WTC11 (cell line): Measurements from ENCODE around the gene PRKD1. TPM values are rescaled to one million over a fixed set of nuclear protein-coding genes. Genes with fewer than 3 reads are reported as not detected.

Experiments used
- ATAC-seq: fragments of 200-7000 bp; cut with Tn5 transposase; 2 replicates; pipeline ENCODE4 v1.10.0; 2021; ENCODE audit warnings: mild to moderate bottlenecking, moderate library complexity
- CTCF ChIA-PET: fragments of 300-600 bp; sonication (Branson Sonifier 250); formaldehyde crosslinking; loops from one replicate; lab custom pipeline; 2021; ENCODE audit warnings: antibody characterized with exemption; lab: Charles Lee
- POLR2A ChIA-PET: fragments of 350-600 bp; sonication (Branson Sonifier 250); formaldehyde crosslinking; loops from one replicate; lab custom pipeline; 2021; ENCODE audit warnings: antibody characterized with exemption; lab: Charles Lee
- DNase-seq: peaks from one replicate; pipeline ENCODE4 v3.0.0; 2021; ENCODE audit warnings: low spot score
- H3K27ac Mint-ChIP-seq: 2 replicates; pipeline ENCODE4 v1.8.0; 2021; ENCODE audit warnings: mixed read lengths
- H3K27me3 Mint-ChIP-seq: 2 replicates; pipeline ENCODE4 v1.8.0; 2021; ENCODE audit warnings: low read depth, mild to moderate bottlenecking, moderate library complexity, mixed read lengths
- H3K36me3 Mint-ChIP-seq: 2 replicates; pipeline ENCODE4 v1.8.0; 2021; ENCODE audit warnings: mixed read lengths
- H3K4me1 Mint-ChIP-seq: 2 replicates; pipeline ENCODE4 v1.8.0; 2022; ENCODE audit warnings: mixed read lengths
- H3K4me3 Mint-ChIP-seq: 2 replicates; pipeline ENCODE4 v1.8.0; 2021; ENCODE audit warnings: mild to moderate bottlenecking, moderate library complexity, mixed read lengths
- H3K9me3 Mint-ChIP-seq: 2 replicates; pipeline ENCODE4 v1.8.0; 2021; ENCODE audit warnings: mixed read lengths
- FOXK1 ChIP-seq: sonication (generic); formaldehyde crosslinking; IDR thresholded peaks from 2 replicates; pipeline ENCODE4 v1.8.0; 2022; ENCODE audit warnings: mild to moderate bottlenecking, moderate library complexity, missing genetic modification reagents
- KAT7 ChIP-seq: sonication (generic); formaldehyde crosslinking; IDR thresholded peaks from 2 replicates; pipeline ENCODE4 v1.8.1; 2023; ENCODE audit warnings: missing genetic modification reagents, mild to moderate bottlenecking, borderline replicate concordance
- NFYB ChIP-seq: sonication (generic); formaldehyde crosslinking; conservative IDR thresholded peaks from 2 replicates; pipeline ENCODE4 v1.8.0; 2022; ENCODE audit warnings: low read depth, missing genetic modification reagents
- NR3C1 ChIP-seq: sonication (generic); formaldehyde crosslinking; conservative IDR thresholded peaks from 2 replicates; pipeline ENCODE4 v1.8.1; 2023; ENCODE audit warnings: low read depth, mild to moderate bottlenecking, missing genetic modification reagents
- SMAD3 ChIP-seq: sonication (generic); formaldehyde crosslinking; IDR thresholded peaks from 2 replicates; pipeline ENCODE4 v1.8.0; 2022; ENCODE audit warnings: missing genetic modification reagents, mild to moderate bottlenecking, borderline replicate concordance
- SP1 ChIP-seq: sonication (generic); formaldehyde crosslinking; conservative IDR thresholded peaks from 2 replicates; pipeline ENCODE4 v1.8.1; 2022; ENCODE audit warnings: missing genetic modification reagents
- STAT6 ChIP-seq: sonication (generic); formaldehyde crosslinking; conservative IDR thresholded peaks from 2 replicates; pipeline ENCODE4 v1.8.1; 2023; ENCODE audit warnings: mild to moderate bottlenecking, low read depth, missing genetic modification reagents, moderate library complexity
- ZNF121 ChIP-seq: sonication (generic); formaldehyde crosslinking; IDR thresholded peaks from 2 replicates; pipeline ENCODE4 v1.8.0; 2023; ENCODE audit warnings: missing genetic modification reagents
- ZNF281 ChIP-seq: sonication (generic); formaldehyde crosslinking; IDR thresholded peaks from 2 replicates; pipeline ENCODE4 v1.8.0; 2023; ENCODE audit warnings: mild to moderate bottlenecking, missing genetic modification reagents
- ZNF416 ChIP-seq: fragments of 250-450 bp; sonication (Bioruptor Pico); IDR thresholded peaks from 2 replicates; pipeline ENCODE4 v1.9.0; 2021; ENCODE audit warnings: mild to moderate bottlenecking, inconsistent platforms
- ZSCAN18 ChIP-seq: fragments of 250-450 bp; sonication (Bioruptor Pico); IDR thresholded peaks from 2 replicates; pipeline ENCODE4 v2.1.2; 2022; ENCODE audit warnings: mild to moderate bottlenecking, moderate library complexity
- total RNA-seq: library from RNA; stranded (reverse); gene quantifications from 3 replicates; pipeline ENCODE4 v1.2.3, GENCODE V29; 2021
- TF ChIP-seq, protein P1 (sequence below): sonication (generic); formaldehyde crosslinking; IDR thresholded peaks from 2 replicates; pipeline ENCODE4 v1.8.0; 2023; ENCODE audit warnings: missing genetic modification reagents, mild to moderate bottlenecking, borderline replicate concordance
- TF ChIP-seq, protein P2 (sequence below): fragments of 250-450 bp; sonication (Bioruptor Pico); IDR thresholded peaks from 2 replicates; pipeline ENCODE4 v1.9.0; 2021; ENCODE audit warnings: mild to moderate bottlenecking
- TF ChIP-seq, protein P3 (sequence below): sonication (generic); formaldehyde crosslinking; IDR thresholded peaks from 2 replicates; pipeline ENCODE4 v1.8.0; 2022; ENCODE audit warnings: mild to moderate bottlenecking, missing genetic modification reagents

The PRKD1 gene
- total RNA-seq, 1 experiment from 2014 or later, result 7.6 TPM

DNA sequence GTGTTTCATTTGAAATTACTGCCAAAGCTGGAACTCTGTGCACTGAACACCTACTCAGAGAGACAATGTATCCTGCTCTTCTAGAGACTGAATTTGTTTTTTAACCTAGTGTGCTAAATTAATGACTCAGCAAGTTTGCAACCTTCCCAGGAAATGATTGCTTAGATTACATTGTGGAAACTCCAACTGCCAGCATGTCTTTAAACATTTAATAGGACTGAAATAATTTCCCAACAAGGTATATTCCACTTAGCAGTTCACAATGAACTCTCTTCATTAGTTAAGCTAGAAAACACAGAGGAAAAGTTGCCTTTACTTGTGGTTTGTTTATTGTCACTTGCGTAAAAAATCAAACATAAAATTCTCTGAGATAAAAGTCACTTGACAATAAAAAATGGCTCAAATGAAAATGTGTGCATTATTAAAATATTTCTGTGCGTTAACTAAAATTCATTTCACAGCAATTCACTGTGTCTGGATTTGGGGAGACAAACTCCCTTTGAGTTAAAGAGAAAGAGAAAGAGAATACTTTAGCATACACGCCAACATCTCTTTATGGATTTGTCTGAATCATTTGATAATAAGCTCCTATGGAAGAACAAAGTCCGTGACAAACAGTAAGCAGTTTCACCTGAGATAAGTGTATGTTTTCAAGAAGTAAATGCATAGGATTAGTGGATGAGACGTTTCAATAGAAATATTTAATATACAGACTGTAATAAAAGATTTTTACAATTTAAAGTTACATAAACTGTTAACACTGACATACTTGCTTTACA, 284.0 kb downstream of the PRKD1 start (continued):
- TF ChIP-seq, protein P1, sequence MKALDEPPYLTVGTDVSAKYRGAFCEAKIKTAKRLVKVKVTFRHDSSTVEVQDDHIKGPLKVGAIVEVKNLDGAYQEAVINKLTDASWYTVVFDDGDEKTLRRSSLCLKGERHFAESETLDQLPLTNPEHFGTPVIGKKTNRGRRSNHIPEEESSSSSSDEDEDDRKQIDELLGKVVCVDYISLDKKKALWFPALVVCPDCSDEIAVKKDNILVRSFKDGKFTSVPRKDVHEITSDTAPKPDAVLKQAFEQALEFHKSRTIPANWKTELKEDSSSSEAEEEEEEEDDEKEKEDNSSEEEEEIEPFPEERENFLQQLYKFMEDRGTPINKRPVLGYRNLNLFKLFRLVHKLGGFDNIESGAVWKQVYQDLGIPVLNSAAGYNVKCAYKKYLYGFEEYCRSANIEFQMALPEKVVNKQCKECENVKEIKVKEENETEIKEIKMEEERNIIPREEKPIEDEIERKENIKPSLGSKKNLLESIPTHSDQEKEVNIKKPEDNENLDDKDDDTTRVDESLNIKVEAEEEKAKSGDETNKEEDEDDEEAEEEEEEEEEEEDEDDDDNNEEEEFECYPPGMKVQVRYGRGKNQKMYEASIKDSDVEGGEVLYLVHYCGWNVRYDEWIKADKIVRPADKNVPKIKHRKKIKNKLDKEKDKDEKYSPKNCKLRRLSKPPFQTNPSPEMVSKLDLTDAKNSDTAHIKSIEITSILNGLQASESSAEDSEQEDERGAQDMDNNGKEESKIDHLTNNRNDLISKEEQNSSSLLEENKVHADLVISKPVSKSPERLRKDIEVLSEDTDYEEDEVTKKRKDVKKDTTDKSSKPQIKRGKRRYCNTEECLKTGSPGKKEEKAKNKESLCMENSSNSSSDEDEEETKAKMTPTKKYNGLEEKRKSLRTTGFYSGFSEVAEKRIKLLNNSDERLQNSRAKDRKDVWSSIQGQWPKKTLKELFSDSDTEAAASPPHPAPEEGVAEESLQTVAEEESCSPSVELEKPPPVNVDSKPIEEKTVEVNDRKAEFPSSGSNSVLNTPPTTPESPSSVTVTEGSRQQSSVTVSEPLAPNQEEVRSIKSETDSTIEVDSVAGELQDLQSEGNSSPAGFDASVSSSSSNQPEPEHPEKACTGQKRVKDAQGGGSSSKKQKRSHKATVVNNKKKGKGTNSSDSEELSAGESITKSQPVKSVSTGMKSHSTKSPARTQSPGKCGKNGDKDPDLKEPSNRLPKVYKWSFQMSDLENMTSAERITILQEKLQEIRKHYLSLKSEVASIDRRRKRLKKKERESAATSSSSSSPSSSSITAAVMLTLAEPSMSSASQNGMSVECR (CRISPR knock-in tag), result no peak
- TF ChIP-seq STAT6 (no peak), ZNF281 (CRISPR knock-in tag) (no peak), SMAD3 (CRISPR knock-in tag) (no peak), ZNF121 (CRISPR knock-in tag) (no peak), ZSCAN18 (CRISPR knock-in tag) (no peak)
- TF ChIP-seq, protein P2, sequence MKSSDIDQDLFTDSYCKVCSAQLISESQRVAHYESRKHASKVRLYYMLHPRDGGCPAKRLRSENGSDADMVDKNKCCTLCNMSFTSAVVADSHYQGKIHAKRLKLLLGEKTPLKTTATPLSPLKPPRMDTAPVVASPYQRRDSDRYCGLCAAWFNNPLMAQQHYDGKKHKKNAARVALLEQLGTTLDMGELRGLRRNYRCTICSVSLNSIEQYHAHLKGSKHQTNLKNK (CRISPR knock-in tag), result no peak
- TF ChIP-seq, protein P3, sequence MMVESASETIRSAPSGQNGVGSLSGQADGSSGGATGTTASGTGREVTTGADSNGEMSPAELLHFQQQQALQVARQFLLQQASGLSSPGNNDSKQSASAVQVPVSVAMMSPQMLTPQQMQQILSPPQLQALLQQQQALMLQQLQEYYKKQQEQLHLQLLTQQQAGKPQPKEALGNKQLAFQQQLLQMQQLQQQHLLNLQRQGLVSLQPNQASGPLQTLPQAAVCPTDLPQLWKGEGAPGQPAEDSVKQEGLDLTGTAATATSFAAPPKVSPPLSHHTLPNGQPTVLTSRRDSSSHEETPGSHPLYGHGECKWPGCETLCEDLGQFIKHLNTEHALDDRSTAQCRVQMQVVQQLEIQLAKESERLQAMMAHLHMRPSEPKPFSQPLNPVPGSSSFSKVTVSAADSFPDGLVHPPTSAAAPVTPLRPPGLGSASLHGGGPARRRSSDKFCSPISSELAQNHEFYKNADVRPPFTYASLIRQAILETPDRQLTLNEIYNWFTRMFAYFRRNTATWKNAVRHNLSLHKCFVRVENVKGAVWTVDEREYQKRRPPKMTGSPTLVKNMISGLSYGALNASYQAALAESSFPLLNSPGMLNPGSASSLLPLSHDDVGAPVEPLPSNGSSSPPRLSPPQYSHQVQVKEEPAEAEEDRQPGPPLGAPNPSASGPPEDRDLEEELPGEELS (CRISPR knock-in tag), result no peak

DNA sequence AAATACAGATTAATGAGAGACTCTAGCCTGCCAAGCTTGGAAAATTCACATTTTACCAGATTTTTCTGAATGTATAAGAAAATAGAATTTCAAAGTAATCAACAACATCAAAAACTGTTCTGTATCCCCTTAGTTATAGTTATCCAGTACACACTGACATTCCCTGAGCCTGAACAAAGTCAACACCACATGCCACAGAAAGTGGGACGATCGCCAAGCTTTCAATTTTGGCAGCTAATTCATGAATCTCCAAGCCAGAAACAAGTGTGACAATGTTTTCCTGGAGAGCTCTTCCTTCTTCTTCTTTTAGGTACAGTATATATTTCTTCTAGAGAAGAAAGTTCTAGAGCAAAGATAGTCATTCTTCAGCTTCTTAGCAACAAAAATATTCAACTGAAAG, 290.2 kb downstream of the PRKD1 start:
- DNase-seq, result no peak
- TF ChIP-seq ZNF281 (CRISPR knock-in tag) (no peak), FOXK1 (CRISPR knock-in tag) (no peak), STAT6 (no peak), SP1 (no peak), ZNF416 (CRISPR knock-in tag) (no peak), KAT7 (CRISPR knock-in tag) (no peak), NFYB (CRISPR knock-in tag) (no peak), NR3C1 (CRISPR knock-in tag) (no peak)

More for the DNA sequence above, 290.2 kb downstream of the PRKD1 start:
- no peaks in the 10 kb centered on the region for H3K9me3 Mint-ChIP-seq
- no peak overlapping the region for H3K4me3 Mint-ChIP-seq
- H3K27ac Mint-ChIP-seq, result no peak overlapping the region
- ChIA-PET CTCF (no interaction called here), POLR2A (no interaction called here)
- H3K4me1 Mint-ChIP-seq, result no peaks in the 10 kb centered on the region
- no peaks in the 10 kb centered on the region for H3K27me3 Mint-ChIP-seq
- no peak for ATAC-seq
- no peaks in the 10 kb centered on the region for H3K36me3 Mint-ChIP-seq
